HCT116 (cell line): ENCODE measurements around the gene AZIN2. TPM values are rescaled to one million over a fixed set of nuclear protein-coding genes. Genes with fewer than 3 reads are reported as not detected.

ENCODE experiments used
- ATAC-seq: fragments of 200-7000 bp; cut with Tn5 transposase; 2 replicates; pipeline ENCODE4 v1.9.1; 2020; ENCODE audit warnings: mild to moderate bottlenecking, moderate library complexity
- BruUV-seq: library from RNA; stranded (reverse); fragments of 400-500 nt; replicated peaks from 2 replicates; lab custom pipeline; 2021; lab: Mats Ljungman, UMichigan
- CTCF ChIA-PET: fragments of 300-600 bp; sonication (Branson Sonifier 250); formaldehyde crosslinking; loops from one replicate; lab custom pipeline; 2021; ENCODE audit warnings: antibody characterized with exemption; lab: Charles Lee
- POLR2A ChIA-PET: fragments of 300-600, 350-600 bp; sonication (Branson Sonifier 250); formaldehyde crosslinking; loops from one replicate; lab custom pipeline; 2021; ENCODE audit warnings: antibody characterized with exemption; lab: Charles Lee
- RAD21 ChIA-PET, 2 experiments: fragments of 300-600 bp; sonication (Branson Sonifier 250); formaldehyde crosslinking; loops; one replicate each; lab custom pipeline; 2023; ENCODE audit warnings: low total read pairs in 2 of 2; ENCODE audit not compliant: uncharacterized antibody in 2 of 2, unreplicated experiment in 2 of 2, low non-redundant PET in 1 of 2; lab: Charles Lee
- DNase-seq: peaks from one replicate; pipeline ENCODE4 v3.0.0-alpha.2; 2010; ENCODE audit warnings: low read depth, low spot score
- H2AFZ ChIP-seq: fragments of 200-600 bp; shearing (Covaris generic), sonication (generic); 2 replicates; pipeline ENCODE4 v1.6.1; 2017; ENCODE audit warnings: low read depth, mixed run types, mixed read lengths, antibody characterized with exemption, low read length; ENCODE audit not compliant: poor library complexity, severe bottlenecking
- H3K27ac ChIP-seq: 2 replicates; pipeline ENCODE4 v1.5.1; 2012; ENCODE audit warnings: low read depth, low read length
- H3K27me3 ChIP-seq: fragments of 200-600 bp; sonication (generic); 2 replicates; pipeline ENCODE4 v1.6.1; 2016; ENCODE audit warnings: mixed run types, low read length, mixed read lengths; ENCODE audit not compliant: insufficient read depth
- H3K36me3 ChIP-seq, 2 experiments: fragments of 200-500 bp in 1 of 2; fragments of 200-600 bp in 1 of 2; sonication (Bioruptor generic) in 1 of 2; sonication (generic) in 1 of 2; 2 replicates each; pipeline versions ENCODE4 v1.5.1 to v1.6.1; 2014 to 2016; ENCODE audit warnings: low read length in 2 of 2, inconsistent platforms in 1 of 2, mixed read lengths in 1 of 2, mixed run types in 1 of 2; ENCODE audit not compliant: insufficient read depth in 2 of 2, control insufficient read depth in 1 of 2
- H3K4me1 ChIP-seq, 2 experiments: fragments of 200-600 bp in 1 of 2; sonication (generic) in 1 of 2; 2 replicates each; pipeline versions ENCODE4 v1.5.1 to v1.6.1; 2012 to 2017; ENCODE audit warnings: low read length in 2 of 2, inconsistent platforms in 1 of 2, mild to moderate bottlenecking in 1 of 2, mixed read lengths in 1 of 2, mixed run types in 1 of 2, moderate library complexity in 1 of 2; ENCODE audit not compliant: insufficient read depth in 2 of 2, control insufficient read depth in 1 of 2
- H3K4me2 ChIP-seq: fragments of 200-600 bp; sonication (generic); 2 replicates; pipeline ENCODE4 v1.6.1; 2017; ENCODE audit warnings: mixed run types, low read length, mixed read lengths
- H3K4me3 ChIP-seq, 2 experiments: fragments of 200-600 bp in 1 of 2; sonication (generic) in 1 of 2; replicated peaks in 1 of 2; 2 replicates each; pipeline ENCODE4 v1.5.1; 2011 to 2016; ENCODE audit warnings: low read length in 2 of 2, control low read depth in 1 of 2, low read depth in 1 of 2, mild to moderate bottlenecking in 1 of 2, mixed read lengths in 1 of 2, mixed run types in 1 of 2
- H3K79me2 ChIP-seq: fragments of 200-600 bp; sonication (generic); 2 replicates; pipeline ENCODE4 v1.6.1; 2017; ENCODE audit warnings: mild to moderate bottlenecking, mixed run types, low read length, moderate library complexity, mixed read lengths; ENCODE audit not compliant: insufficient read depth
- H3K9ac ChIP-seq: fragments of 200-600 bp; sonication (generic); 2 replicates; pipeline ENCODE4 v1.6.1; 2016; ENCODE audit warnings: low read length, mixed read lengths
- H3K9me2 ChIP-seq: fragments of 200-600 bp; sonication (generic), shearing (Covaris generic); 2 replicates; pipeline ENCODE4 v1.6.1; 2017; ENCODE audit warnings: mixed run types, mild to moderate bottlenecking, moderate library complexity; ENCODE audit not compliant: insufficient read depth
- H3K9me3 ChIP-seq, 2 experiments: fragments of 200-500 bp in 1 of 2; fragments of 200-600 bp in 1 of 2; sonication (Bioruptor generic) in 1 of 2; sonication (generic) in 1 of 2; 2 replicates each; pipeline ENCODE4 v1.6.1; 2014 to 2017; ENCODE audit warnings: low read length in 2 of 2, mixed read lengths in 2 of 2, inconsistent platforms in 1 of 2, low read depth in 1 of 2, mild to moderate bottlenecking in 1 of 2, mixed run types in 1 of 2, moderate library complexity in 1 of 2; ENCODE audit not compliant: control insufficient read depth in 1 of 2, insufficient read depth in 1 of 2
- H4K20me1 ChIP-seq: fragments of 200-600 bp; sonication (generic), shearing (Covaris generic); 2 replicates; pipeline ENCODE4 v1.6.1; 2017; ENCODE audit warnings: mixed run types, mild to moderate bottlenecking, moderate library complexity; ENCODE audit not compliant: insufficient read depth
- CEBPB ChIP-seq: IDR thresholded peaks from 2 replicates; pipeline ENCODE4 v1.6.1; 2012; ENCODE audit warnings: low read depth
- EGR1 ChIP-seq: IDR thresholded peaks from 2 replicates; pipeline ENCODE4 v1.6.1; 2012; ENCODE audit warnings: low read depth
- EZH2 ChIP-seq: fragments of 200-600 bp; sonication (generic); IDR thresholded peaks from 2 replicates; pipeline ENCODE4 v1.6.1; 2017; ENCODE audit warnings: antibody characterized with exemption, mixed run types
- FOSL1 ChIP-seq: IDR thresholded peaks from 2 replicates; pipeline ENCODE4 v1.6.1; 2012; ENCODE audit warnings: low read depth
- JUND ChIP-seq: IDR thresholded peaks from 2 replicates; pipeline ENCODE4 v1.6.1; 2012
- MAX ChIP-seq: IDR thresholded peaks from 2 replicates; pipeline ENCODE4 v1.6.1; 2012
- POLR2A ChIP-seq: IDR thresholded peaks from 2 replicates; pipeline ENCODE4 v1.7.0; 2011; ENCODE audit warnings: borderline replicate concordance; ENCODE audit not compliant: insufficient read depth, insufficient read length; ENCODE audit errors: extremely low read depth
- POLR2AphosphoS5 ChIP-seq: IDR thresholded peaks from 2 replicates; pipeline ENCODE4 v1.6.1; 2011; ENCODE audit warnings: mild to moderate bottlenecking, low read depth, low read length, moderate library complexity
- SP1 ChIP-seq: IDR thresholded peaks from 2 replicates; pipeline ENCODE4 v1.6.1; 2012; ENCODE audit warnings: low read depth
- TCF7L2 ChIP-seq: IDR thresholded peaks from 2 replicates; pipeline ENCODE4 v1.7.0; 2011; ENCODE audit warnings: borderline replicate concordance, inconsistent platforms; ENCODE audit not compliant: insufficient read depth, insufficient read length; ENCODE audit errors: extremely low read depth
- ZBTB33 ChIP-seq: IDR thresholded peaks from 2 replicates; pipeline ENCODE4 v1.6.1; 2011; ENCODE audit warnings: mild to moderate bottlenecking, low read length, moderate library complexity; ENCODE audit not compliant: insufficient replicate concordance; ENCODE audit errors: extremely low read depth
- ZFX ChIP-seq: fragments of 450-650 bp; IDR thresholded peaks from 2 replicates; pipeline ENCODE4 v1.6.1; 2017
- intact Hi-C: fragments of 100-400 bp; cut with micrococcal nuclease; formaldehyde crosslinking; loops from 2 replicates; pipeline ENCODE4 v1.10.0; 2022
- total RNA-seq: library from RNA; stranded (reverse); gene quantifications from one replicate; pipeline ENCODE4 v1.2.1, GENCODE V29; 2021; ENCODE audit not compliant: unreplicated experiment

The AZIN2 gene
- total RNA-seq, 1 experiment from 2014 or later: 7.8 TPM

GRCh38 chr1:33159577-33159976, 78.6 kb downstream of the AZIN2 start:
- DNase-seq: no peak
- Histone ChIP-seq H3K4me2 (no peak overlapping the region), H2AFZ (no peak overlapping the region), H3K9ac (no peak overlapping the region), H3K27ac (no peak overlapping the region), H3K79me2 (no peaks in the 10 kb centered on the region), H3K4me3 (no peak overlapping the region), H3K4me1 (no peaks in the 10 kb centered on the region; a peak in 1 of 4 replicates), H3K9me2 (no peaks in the 10 kb centered on the region), H4K20me1 (no peaks in the 10 kb centered on the region), H3K36me3 (no peaks in the 10 kb centered on the region), H3K9me3 (no peaks in the 10 kb centered on the region), H3K27me3 (no peaks in the 10 kb centered on the region)
- POLR2A ChIA-PET: no interaction called here
- BruUV-seq: no TSS peak
- CTCF ChIA-PET: no interaction called here
- intact Hi-C loops: no loop called here
- no peak for TF ChIP-seq ZFX
- TF ChIP-seq MAX: no peak
- no peak for TF ChIP-seq FOSL1
- TF ChIP-seq POLR2A: no peak
- no peak for TF ChIP-seq EGR1
- TF ChIP-seq EZH2: no peak
- TF ChIP-seq TCF7L2: no peak
- no peak for ATAC-seq
- RAD21 ChIA-PET: no interaction called here

GRCh38 chr1:33161061-33161681, 80.2 kb downstream of the AZIN2 start:
- no peaks in the 10 kb centered on the region for H3K9me3 ChIP-seq
- H3K4me2 ChIP-seq: no peak overlapping the region
- no peak overlapping the region for H3K4me3 ChIP-seq
- H3K27ac ChIP-seq: no peak overlapping the region
- ATAC-seq: no peak
- H4K20me1 ChIP-seq: no peaks in the 10 kb centered on the region
- ChIA-PET CTCF (no interaction called here), POLR2A (no interaction called here), RAD21 (no interaction called here)
- H2AFZ ChIP-seq: no peak overlapping the region
- H3K4me1 ChIP-seq: peaks cover 0 to 5% of the 10 kb centered on the region in 2 experiments; a peak in 1 of 4 replicates
- intact Hi-C loops: no loop called here
- DNase-seq: no peak
- no peaks in the 10 kb centered on the region for H3K9me2 ChIP-seq
- no peaks in the 10 kb centered on the region for H3K36me3 ChIP-seq
- no peaks in the 10 kb centered on the region for H3K27me3 ChIP-seq
- TF ChIP-seq POLR2AphosphoS5 (no peak), MAX (no peak), ZBTB33 (no peak), CEBPB (no peak), SP1 (no peak), JUND (no peak), TCF7L2 (no peak)
- no peaks in the 10 kb centered on the region for H3K79me2 ChIP-seq
- BruUV-seq: no TSS peak
- no peak overlapping the region for H3K9ac ChIP-seq
